Liver (tissue), 9 donors: ENCODE measurements around the gene ATP2B3. TPM values are rescaled to one million over a fixed set of nuclear protein-coding genes. Genes with fewer than 3 reads are reported as not detected.

Experiments
- DNase-seq: peaks from one replicate; pipeline ENCODE4 v3.0.0-alpha.2; 2017; ENCODE audit warnings: low spot score
- H3K27ac ChIP-seq, 2 donors: one replicate each; pipeline ENCODE4 v1.7.0; 2013; ENCODE audit warnings: inconsistent platforms in 2 of 2, low read length in 2 of 2, control low read depth in 1 of 2, low read depth in 1 of 2, mild to moderate bottlenecking in 1 of 2
- H3K27me3 ChIP-seq, 4 donors: one replicate each; pipeline versions ENCODE4 v1.6.1 to v1.7.0; 2013; ENCODE audit warnings: low read length in 3 of 4, inconsistent platforms in 1 of 4, mild to moderate bottlenecking in 1 of 4, moderate library complexity in 1 of 4; ENCODE audit not compliant: control insufficient read depth in 4 of 4, insufficient read depth in 4 of 4
- H3K36me3 ChIP-seq, 4 donors: one replicate each; pipeline versions ENCODE4 v1.6.1 to v1.7.0; 2013; ENCODE audit warnings: low read length in 3 of 4, mild to moderate bottlenecking in 3 of 4, low read depth in 1 of 4, moderate library complexity in 1 of 4; ENCODE audit not compliant: control insufficient read depth in 4 of 4, insufficient read depth in 3 of 4
- H3K4me1 ChIP-seq, 4 donors: one replicate each; pipeline versions ENCODE4 v1.6.1 to v1.7.0; 2013; ENCODE audit warnings: low read length in 3 of 4, mild to moderate bottlenecking in 3 of 4, moderate library complexity in 1 of 4; ENCODE audit not compliant: control insufficient read depth in 4 of 4, insufficient read depth in 4 of 4
- H3K4me3 ChIP-seq, 3 donors: one replicate each; pipeline versions ENCODE4 v1.6.1 to v1.7.0; 2013; ENCODE audit warnings: low read length in 3 of 3, control low read depth in 1 of 3, low read depth in 1 of 3, mild to moderate bottlenecking in 1 of 3
- H3K9ac ChIP-seq, 2 donors: one replicate each; pipeline ENCODE4 v1.7.0; 2013; ENCODE audit warnings: low read length in 2 of 2, mild to moderate bottlenecking in 2 of 2, moderate library complexity in 2 of 2, control low read depth in 1 of 2, low read depth in 1 of 2
- H3K9me3 ChIP-seq, 4 donors: one replicate each; pipeline versions ENCODE4 v1.6.1 to v1.7.0; 2013; ENCODE audit warnings: low read length in 3 of 4; ENCODE audit not compliant: control insufficient read depth in 4 of 4
- EGR1 ChIP-seq, 2 donors: IDR thresholded peaks; 2 replicates each; pipeline ENCODE4 v1.6.1; 2016 to 2018; ENCODE audit warnings: antibody characterized with exemption in 2 of 2, low read depth in 2 of 2
- FOXA1 ChIP-seq: IDR thresholded peaks from 2 replicates; pipeline ENCODE4 v1.6.1; 2016; ENCODE audit warnings: antibody characterized with exemption
- FOXA2 ChIP-seq: IDR thresholded peaks from 2 replicates; pipeline ENCODE4 v1.6.1; 2016; ENCODE audit warnings: antibody characterized with exemption
- GABPA ChIP-seq, 2 donors: IDR thresholded peaks in 1 of 2; conservative IDR thresholded peaks in 1 of 2; 2 replicates each; pipeline ENCODE4 v1.6.1; 2016; ENCODE audit warnings: antibody characterized with exemption in 2 of 2, mild to moderate bottlenecking in 1 of 2, moderate library complexity in 1 of 2
- HNF4A ChIP-seq, 2 donors: conservative IDR thresholded peaks; 2 replicates each; pipeline ENCODE4 v1.6.1; 2016; ENCODE audit warnings: antibody characterized with exemption in 2 of 2, mild to moderate bottlenecking in 2 of 2
- JUND ChIP-seq, 2 donors: IDR thresholded peaks; 2 replicates each; pipeline ENCODE4 v1.6.1; 2016; ENCODE audit warnings: antibody characterized with exemption in 2 of 2
- RAD21 ChIP-seq, 2 donors: IDR thresholded peaks; 2 replicates each; pipeline ENCODE4 v1.6.1; 2016; ENCODE audit warnings: antibody characterized with exemption in 2 of 2, mild to moderate bottlenecking in 2 of 2
- TAF1 ChIP-seq: conservative IDR thresholded peaks from 2 replicates; pipeline ENCODE4 v1.6.1; 2016; ENCODE audit warnings: antibody characterized with exemption, mild to moderate bottlenecking
- YY1 ChIP-seq: IDR thresholded peaks from 2 replicates; pipeline ENCODE4 v1.6.1; 2016; ENCODE audit warnings: antibody characterized with exemption, mild to moderate bottlenecking
- whole genome bisulfite sequencing: extraction: QIAGEN DNeasy Blood & Tissue Kit; methylation state at CpG from one replicate; pipeline ENCODE4 v1.1.7; 2013; 5-methylcytosine and 5-hydroxymethylcytosine counted together
- polyA plus RNA-seq, 2 donors: library from polyadenylated mRNA; stranded (reverse) in 1 of 2; unstranded in 1 of 2; fragments of 200-250 nt in 1 of 2; fragments of >200 nt in 1 of 2; fragmentation: Nextera tagmentation in 1 of 2; extraction: Ambion mirVana in 1 of 2; gene quantifications; one replicate each; pipeline versions ENCODE4 v1.2.1 to v1.2.3, GENCODE V29; 2013 to 2015
- total RNA-seq, 2 donors: library from RNA; depleted of rRNA; stranded (reverse); fragments of >200 nt; gene quantifications; one replicate each; pipeline ENCODE4 v1.2.3, GENCODE V29; 2014
- TF ChIP-seq, protein P1 (sequence below): IDR thresholded peaks from 2 replicates; pipeline ENCODE4 v1.6.1; 2016; ENCODE audit warnings: antibody characterized with exemption, mild to moderate bottlenecking
- TF ChIP-seq, protein P2 (sequence below): IDR thresholded peaks from 2 replicates; pipeline ENCODE4 v1.6.1; 2016; ENCODE audit warnings: antibody characterized with exemption
- TF ChIP-seq, protein P3 (sequence below): IDR thresholded peaks from 2 replicates; pipeline ENCODE4 v1.6.1; 2016; ENCODE audit warnings: antibody characterized with exemption
- TF ChIP-seq, protein P4 (sequence below): IDR thresholded peaks from 2 replicates; pipeline ENCODE4 v1.6.1; 2016; ENCODE audit warnings: antibody characterized with exemption
- donor health status: healthy.
- donor health status: healthy.
- donor health status: healthy.
- donor health status: healthy.
- donor health status: healthy.

Gene ATP2B3
- total and polyA plus RNA-seq, 4 donors: not detected

DNA sequence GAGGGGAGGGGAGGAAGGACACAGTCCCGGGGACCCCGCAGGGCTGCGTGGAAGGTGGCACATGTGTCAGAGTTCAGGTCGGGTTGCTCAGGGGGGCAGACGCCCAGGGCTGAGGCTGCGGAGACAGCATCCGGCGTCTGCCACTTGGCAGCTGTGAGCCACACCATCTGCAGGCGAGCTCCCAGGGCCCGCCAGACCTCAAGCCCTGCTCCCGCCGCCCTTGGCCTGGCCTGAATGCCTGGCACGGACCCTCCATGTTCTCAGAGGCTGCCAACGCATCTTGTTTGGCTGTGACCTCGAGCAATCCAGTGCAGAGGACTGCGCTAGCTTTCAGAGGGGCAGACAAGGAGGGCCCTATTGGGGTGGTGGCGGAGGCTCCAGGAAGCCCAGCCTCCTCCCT is 17.6 kb upstream of the ATP2B3 start:
- TF ChIP-seq, protein P1, sequence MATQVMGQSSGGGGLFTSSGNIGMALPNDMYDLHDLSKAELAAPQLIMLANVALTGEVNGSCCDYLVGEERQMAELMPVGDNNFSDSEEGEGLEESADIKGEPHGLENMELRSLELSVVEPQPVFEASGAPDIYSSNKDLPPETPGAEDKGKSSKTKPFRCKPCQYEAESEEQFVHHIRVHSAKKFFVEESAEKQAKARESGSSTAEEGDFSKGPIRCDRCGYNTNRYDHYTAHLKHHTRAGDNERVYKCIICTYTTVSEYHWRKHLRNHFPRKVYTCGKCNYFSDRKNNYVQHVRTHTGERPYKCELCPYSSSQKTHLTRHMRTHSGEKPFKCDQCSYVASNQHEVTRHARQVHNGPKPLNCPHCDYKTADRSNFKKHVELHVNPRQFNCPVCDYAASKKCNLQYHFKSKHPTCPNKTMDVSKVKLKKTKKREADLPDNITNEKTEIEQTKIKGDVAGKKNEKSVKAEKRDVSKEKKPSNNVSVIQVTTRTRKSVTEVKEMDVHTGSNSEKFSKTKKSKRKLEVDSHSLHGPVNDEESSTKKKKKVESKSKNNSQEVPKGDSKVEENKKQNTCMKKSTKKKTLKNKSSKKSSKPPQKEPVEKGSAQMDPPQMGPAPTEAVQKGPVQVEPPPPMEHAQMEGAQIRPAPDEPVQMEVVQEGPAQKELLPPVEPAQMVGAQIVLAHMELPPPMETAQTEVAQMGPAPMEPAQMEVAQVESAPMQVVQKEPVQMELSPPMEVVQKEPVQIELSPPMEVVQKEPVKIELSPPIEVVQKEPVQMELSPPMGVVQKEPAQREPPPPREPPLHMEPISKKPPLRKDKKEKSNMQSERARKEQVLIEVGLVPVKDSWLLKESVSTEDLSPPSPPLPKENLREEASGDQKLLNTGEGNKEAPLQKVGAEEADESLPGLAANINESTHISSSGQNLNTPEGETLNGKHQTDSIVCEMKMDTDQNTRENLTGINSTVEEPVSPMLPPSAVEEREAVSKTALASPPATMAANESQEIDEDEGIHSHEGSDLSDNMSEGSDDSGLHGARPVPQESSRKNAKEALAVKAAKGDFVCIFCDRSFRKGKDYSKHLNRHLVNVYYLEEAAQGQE: no peak
- no peak for TF ChIP-seq FOXA1
- no peak for TF ChIP-seq TAF1
- TF ChIP-seq, protein P2, sequence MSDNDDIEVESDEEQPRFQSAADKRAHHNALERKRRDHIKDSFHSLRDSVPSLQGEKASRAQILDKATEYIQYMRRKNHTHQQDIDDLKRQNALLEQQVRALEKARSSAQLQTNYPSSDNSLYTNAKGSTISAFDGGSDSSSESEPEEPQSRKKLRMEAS: no peak
- TF ChIP-seq, protein P3, sequence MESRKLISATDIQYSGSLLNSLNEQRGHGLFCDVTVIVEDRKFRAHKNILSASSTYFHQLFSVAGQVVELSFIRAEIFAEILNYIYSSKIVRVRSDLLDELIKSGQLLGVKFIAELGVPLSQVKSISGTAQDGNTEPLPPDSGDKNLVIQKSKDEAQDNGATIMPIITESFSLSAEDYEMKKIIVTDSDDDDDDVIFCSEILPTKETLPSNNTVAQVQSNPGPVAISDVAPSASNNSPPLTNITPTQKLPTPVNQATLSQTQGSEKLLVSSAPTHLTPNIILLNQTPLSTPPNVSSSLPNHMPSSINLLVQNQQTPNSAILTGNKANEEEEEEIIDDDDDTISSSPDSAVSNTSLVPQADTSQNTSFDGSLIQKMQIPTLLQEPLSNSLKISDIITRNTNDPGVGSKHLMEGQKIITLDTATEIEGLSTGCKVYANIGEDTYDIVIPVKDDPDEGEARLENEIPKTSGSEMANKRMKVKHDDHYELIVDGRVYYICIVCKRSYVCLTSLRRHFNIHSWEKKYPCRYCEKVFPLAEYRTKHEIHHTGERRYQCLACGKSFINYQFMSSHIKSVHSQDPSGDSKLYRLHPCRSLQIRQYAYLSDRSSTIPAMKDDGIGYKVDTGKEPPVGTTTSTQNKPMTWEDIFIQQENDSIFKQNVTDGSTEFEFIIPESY: no peak
- TF ChIP-seq JUND (IDR thresholded peaks at IDR 0.05): no peak
- WGBS: 77% methylated on average over 17 of the region's 17 CpGs
- no peak overlapping the region for H3K9ac ChIP-seq
- no peak overlapping the region for H3K27ac ChIP-seq
- H3K36me3 ChIP-seq: no peaks in the 10 kb centered on the region
- H3K9me3 ChIP-seq: no peaks in the 10 kb centered on the region
- DNase-seq: no peak
- no peak overlapping the region for H3K4me3 ChIP-seq
- H3K4me1 ChIP-seq: no peaks in the 10 kb centered on the region
- H3K27me3 ChIP-seq: no peaks in the 10 kb centered on the region

DNA sequence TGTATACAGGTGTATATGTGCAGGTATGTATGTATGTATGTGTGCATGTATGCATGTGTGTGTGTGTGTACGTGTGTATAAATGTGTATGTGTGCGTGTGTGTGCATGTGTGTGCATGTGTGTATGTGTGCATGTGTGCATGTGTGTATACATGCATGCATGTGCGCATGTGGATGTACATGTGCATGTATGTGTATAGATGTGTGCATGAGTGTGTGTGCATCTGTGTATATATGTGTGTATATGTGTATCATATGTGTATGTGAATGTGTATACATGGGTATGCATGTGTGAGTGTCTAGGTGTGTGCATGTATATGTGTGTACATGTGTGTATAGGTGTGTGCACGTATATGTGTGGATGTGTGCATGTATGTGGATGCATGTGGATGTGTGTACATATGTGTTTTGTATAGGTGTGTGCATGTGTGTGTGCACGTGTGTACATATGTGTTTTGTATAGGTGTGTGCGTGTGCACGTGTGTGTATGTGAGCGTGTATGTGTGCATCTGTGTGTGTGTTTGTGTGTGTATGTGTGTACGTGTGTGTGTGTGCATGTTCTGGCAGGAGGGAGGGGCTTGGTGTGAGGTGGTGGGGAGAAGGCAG is 16.7 kb upstream of the ATP2B3 start:
- no peaks in the 10 kb centered on the region for H3K9me3 ChIP-seq
- no peak for TF ChIP-seq FOXA2
- H3K9ac ChIP-seq: no peak overlapping the region
- WGBS: 80% methylated on average over 9 of the region's 9 CpGs
- no peak for DNase-seq
- no peaks in the 10 kb centered on the region for H3K36me3 ChIP-seq
- no peak overlapping the region for H3K27ac ChIP-seq
- no peaks in the 10 kb centered on the region for H3K4me1 ChIP-seq
- H3K27me3 ChIP-seq: no peaks in the 10 kb centered on the region
- H3K4me3 ChIP-seq: no peak overlapping the region

DNA sequence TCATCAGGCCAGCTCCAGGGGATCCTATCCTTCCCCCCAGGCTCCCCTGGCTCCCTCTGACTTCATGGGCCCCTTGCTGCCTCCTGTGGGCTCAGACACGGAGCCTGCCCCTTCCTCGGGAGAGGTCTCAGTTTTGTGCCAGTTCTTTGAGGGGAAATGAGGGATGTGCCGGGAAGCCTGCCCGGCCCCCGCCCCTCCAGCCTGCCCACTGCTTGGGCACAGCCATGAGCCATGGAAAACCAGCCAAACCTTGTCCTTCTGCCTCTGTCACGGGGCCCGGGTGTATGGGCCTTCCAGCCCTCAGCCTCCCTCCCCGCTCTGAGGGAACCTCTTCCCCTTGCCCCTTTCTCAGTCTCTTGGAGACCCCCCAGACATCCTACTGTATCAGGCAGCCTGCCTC is 15.9 kb upstream of the ATP2B3 start:
- Histone ChIP-seq H3K27ac (no peak overlapping the region), H3K36me3 (no peaks in the 10 kb centered on the region), H3K4me3 (no peak overlapping the region), H3K4me1 (no peaks in the 10 kb centered on the region), H3K9ac (no peak overlapping the region), H3K9me3 (no peaks in the 10 kb centered on the region), H3K27me3 (no peaks in the 10 kb centered on the region)
- 87% methylated on average over 8 of the region's 8 CpGs for WGBS
- no peak for DNase-seq
- TF ChIP-seq FOXA2: no peak
- TF ChIP-seq RAD21 (IDR thresholded peaks at IDR 0.05): no peak
- no peak for TF ChIP-seq HNF4A (conservative IDR thresholded peaks at IDR 0.05)
- TF ChIP-seq, protein P2: no peak
- no peak for TF ChIP-seq GABPA (IDR thresholded peaks at IDR 0.05 in 1 of 2, conservative IDR thresholded peaks at IDR 0.05 in 1 of 2)
- TF ChIP-seq, protein P3: no peak
- TF ChIP-seq EGR1 (IDR thresholded peaks at IDR 0.05; ENCODE audit: low read depth in 2 of 2): no peak
- TF ChIP-seq, protein P1: no peak
- no peak for TF ChIP-seq YY1
- TF ChIP-seq, protein P4, sequence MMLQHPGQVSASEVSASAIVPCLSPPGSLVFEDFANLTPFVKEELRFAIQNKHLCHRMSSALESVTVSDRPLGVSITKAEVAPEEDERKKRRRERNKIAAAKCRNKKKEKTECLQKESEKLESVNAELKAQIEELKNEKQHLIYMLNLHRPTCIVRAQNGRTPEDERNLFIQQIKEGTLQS: no peak
